ENCODE data around the gene NOS1AP. TPM values are rescaled to one million over a fixed set of nuclear protein-coding genes. Genes with fewer than 3 reads are reported as not detected.
"Not testable (repeated sequence)": the region's sequence is repeated elsewhere in the genome, so short reads cannot be mapped to it uniquely, and the experiment has no call there.

NOS1AP gene
- total RNA-seq, 1 donor from 2014 or later, result not detected

GRCh38 chr1:162191396-162192305 is 122.2 kb downstream of the NOS1AP start:
- intact Hi-C loops (cut with micrococcal nuclease), result no loop called here

- intact Hi-C loops (cut with micrococcal nuclease), result no loop called here
Observed at GRCh38 chr1:162192306-162192678, 122.8 kb downstream of the NOS1AP start.

GRCh38 chr1:162192763-162193162 is 123.3 kb downstream of the NOS1AP start:
- intact Hi-C loops (cut with micrococcal nuclease), result no loop called here

GRCh38 chr1:162193221-162193620 is 123.7 kb downstream of the NOS1AP start:
- intact Hi-C loops (cut with micrococcal nuclease), result no loop called here

GRCh38 chr1:162193815-162194214 is 124.3 kb downstream of the NOS1AP start:
- intact Hi-C loops (cut with micrococcal nuclease), result no loop called here

GRCh38 chr1:162195567-162195966 is 126.1 kb downstream of the NOS1AP start:
- intact Hi-C loops (cut with micrococcal nuclease), result no loop called here

GRCh38 chr1:162196387-162196786 is 126.9 kb downstream of the NOS1AP start:
- intact Hi-C loops (cut with micrococcal nuclease), result no loop called here

GRCh38 chr1:162197041-162197531 is 127.6 kb downstream of the NOS1AP start:
- intact Hi-C loops (cut with micrococcal nuclease), result no loop called here

GRCh38 chr1:162197615-162198421 is 128.3 kb downstream of the NOS1AP start:
- intact Hi-C loops (cut with micrococcal nuclease), result no loop called here

- intact Hi-C loops (cut with micrococcal nuclease), result no loop called here
Observed at GRCh38 chr1:162200096-162200847, 130.8 kb downstream of the NOS1AP start.

GRCh38 chr1:162201062-162201461 is 131.6 kb downstream of the NOS1AP start:
- intact Hi-C loops (cut with micrococcal nuclease), result not testable (repeated sequence)

- intact Hi-C loops (cut with micrococcal nuclease), result no loop called here
Observed at GRCh38 chr1:162204129-162204822, 134.8 kb downstream of the NOS1AP start.

GRCh38 chr1:162204823-162205155 is 135.3 kb downstream of the NOS1AP start:
- intact Hi-C loops (cut with micrococcal nuclease), result no loop called here

GRCh38 chr1:162206300-162206699 is 136.8 kb downstream of the NOS1AP start:
- intact Hi-C loops (cut with micrococcal nuclease), result no loop called here

GRCh38 chr1:162206749-162207635 is 137.5 kb downstream of the NOS1AP start:
- intact Hi-C loops (cut with micrococcal nuclease), result no loop called here

- intact Hi-C loops (cut with micrococcal nuclease), result no loop called here
Observed at GRCh38 chr1:162207862-162208261, 138.4 kb downstream of the NOS1AP start.

GRCh38 chr1:162210196-162210595 is 140.7 kb downstream of the NOS1AP start:
- intact Hi-C loops (cut with micrococcal nuclease), result no loop called here

GRCh38 chr1:162212713-162213112 is 143.2 kb downstream of the NOS1AP start:
- intact Hi-C loops (cut with micrococcal nuclease), result no loop called here

GRCh38 chr1:162213281-162213912 is 143.9 kb downstream of the NOS1AP start:
- intact Hi-C loops (cut with micrococcal nuclease), result no loop called here

All from T-helper 2 cell treated with Interferon-gamma antibody and Interleukin-4, amounts not matched to agents 100 ng/mL and 5 ng/mL, for 36 hours (primary cell).